Jurkat, Clone E6-1 (cell line): ENCODE measurements around the gene PSD.

Source experiments
- DNase-seq: peaks from one replicate; pipeline ENCODE4 v3.0.0-alpha.2; 2011; ENCODE audit warnings: low read depth, low spot score
- H3K4me3 ChIP-seq: 2 replicates; pipeline ENCODE4 v1.5.1; 2011; ENCODE audit warnings: mild to moderate bottlenecking, low read length, control low read depth, moderate library complexity

Gene PSD

DNA sequence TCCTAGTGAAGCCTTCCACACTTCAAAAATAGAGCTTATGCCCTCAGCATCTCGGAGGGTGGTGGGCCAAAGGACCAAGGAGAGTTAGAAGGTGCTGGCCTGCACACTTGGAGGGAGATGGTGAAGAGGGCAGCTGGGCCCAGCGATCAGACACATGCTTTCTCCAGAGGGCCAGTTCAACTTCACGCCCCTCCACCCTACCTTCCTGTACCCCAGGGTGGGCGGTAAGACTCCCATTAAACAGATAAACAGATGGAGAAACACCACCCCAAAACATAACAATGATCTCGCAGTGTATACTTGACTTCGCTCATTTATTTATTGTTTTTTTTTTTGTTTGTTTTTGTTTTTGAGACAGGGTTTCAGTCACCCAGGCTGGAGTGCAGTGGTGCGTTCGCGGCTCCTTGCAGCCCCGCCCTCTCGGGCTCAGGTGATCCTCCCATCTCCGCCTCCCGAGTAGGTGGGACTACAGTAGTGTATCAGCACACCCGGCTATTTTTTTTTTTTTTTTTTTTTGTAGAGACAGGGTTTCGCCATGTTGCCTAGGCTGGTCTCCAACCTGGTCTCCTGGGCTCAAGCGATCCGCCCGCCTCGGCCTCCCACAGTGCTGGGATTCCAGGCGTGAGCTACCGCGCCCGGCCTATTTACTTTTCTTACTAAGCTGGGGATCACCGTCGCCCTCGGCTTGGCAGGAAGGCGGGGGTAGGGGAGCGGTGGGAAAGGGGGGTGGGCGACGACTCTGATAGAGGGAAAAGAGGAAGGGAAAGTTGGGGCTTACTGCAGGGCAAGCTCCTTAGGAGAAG lies 30.9 kb upstream of the PSD start:
- peak; percentile 87 for DNase-seq
- peak overlapping the region; percentile 99 for H3K4me3 ChIP-seq

DNA sequence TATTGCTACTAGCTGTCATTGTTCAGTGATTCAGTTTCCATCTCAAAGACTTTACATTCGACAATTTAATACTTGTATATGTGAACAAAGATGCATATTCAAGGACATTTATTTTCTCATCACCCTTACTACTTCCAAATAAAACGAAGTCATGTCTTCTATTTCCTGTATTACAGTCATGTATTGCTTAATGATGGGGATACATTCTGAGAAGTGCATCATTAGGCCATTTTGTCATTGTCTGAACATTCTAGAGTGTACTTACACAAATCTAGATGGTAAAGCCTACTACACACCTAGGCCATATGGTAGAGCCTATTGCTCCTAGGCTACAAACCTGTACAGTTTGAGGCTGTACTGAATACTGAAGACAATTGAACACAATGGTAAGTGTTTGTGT lies 26.3 kb upstream of the PSD start:
- no peak for DNase-seq
- H3K4me3 ChIP-seq: no peak overlapping the region

DNA sequence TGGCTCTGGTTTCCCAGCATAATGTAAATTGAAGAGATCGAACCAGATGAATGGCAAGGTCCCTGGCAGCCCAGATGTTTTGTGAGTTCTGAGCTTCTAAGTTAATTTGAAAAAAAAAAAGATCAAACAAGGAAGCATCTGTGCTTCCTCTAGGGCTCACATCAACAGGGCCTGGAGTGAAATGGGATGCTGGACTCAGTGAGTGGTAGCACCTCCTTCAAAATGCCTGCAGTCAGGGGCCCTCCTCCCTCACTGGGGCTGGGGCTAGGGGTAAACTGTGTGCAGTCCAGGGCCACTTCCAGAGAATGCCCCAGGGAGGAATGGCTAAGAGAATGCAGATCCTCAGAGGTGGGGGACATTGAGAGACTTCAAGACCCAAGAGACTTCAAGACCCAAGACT lies 19.8 kb upstream of the PSD start:
- DNase-seq: no peak
- H3K4me3 ChIP-seq: no peak overlapping the region

- H3K4me3 ChIP-seq: no peak overlapping the region
- DNase-seq: no peak
These were observed 18.9 kb upstream of the PSD start for GRCh38 chr10:102437515-102437914.

DNA sequence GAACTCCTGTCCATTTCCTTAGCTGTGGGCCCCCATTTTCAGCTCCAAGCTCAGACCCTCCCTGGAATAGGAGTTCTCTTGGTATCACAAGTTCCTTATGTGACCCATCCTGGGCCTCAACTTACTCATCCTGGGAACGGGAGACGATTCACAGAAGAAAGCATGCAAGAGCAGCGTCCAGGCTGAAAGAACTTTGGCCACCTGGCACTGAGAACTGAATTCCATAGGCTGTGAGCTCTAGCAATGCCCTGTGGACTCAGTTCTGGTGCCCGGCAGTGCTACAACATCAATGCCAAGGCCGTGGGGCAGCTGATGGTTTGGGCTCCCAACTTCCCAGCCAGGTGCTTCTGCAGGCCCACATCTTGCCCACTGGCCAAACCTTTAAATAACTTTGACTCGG lies 17.7 kb upstream of the PSD start:
- DNase-seq: no peak
- H3K4me3 ChIP-seq: no peak overlapping the region

GRCh38 chr10:102435529-102436233 lies 17.1 kb upstream of the PSD start:
- no peak overlapping the region for H3K4me3 ChIP-seq
- no peak for DNase-seq

DNA sequence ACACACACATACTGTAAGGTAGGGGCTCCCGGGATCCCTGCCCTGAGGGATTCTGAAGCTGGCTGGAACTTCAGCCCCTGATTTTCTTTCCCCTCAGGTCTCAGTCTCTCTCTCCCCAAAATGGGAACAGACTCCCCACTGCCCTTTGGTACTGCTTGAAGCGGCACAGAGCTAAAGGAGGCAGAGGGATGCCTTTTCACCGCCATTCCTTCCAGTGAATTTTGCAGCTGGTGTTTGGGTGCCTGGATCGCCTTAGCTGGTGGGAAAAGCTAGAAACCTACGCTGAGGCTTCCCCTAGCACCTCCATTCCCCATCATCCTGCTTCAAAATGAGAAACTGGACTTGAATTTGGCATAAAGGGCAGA lies 16.5 kb upstream of the PSD start:
- no peak overlapping the region for H3K4me3 ChIP-seq
- DNase-seq: no peak

DNA sequence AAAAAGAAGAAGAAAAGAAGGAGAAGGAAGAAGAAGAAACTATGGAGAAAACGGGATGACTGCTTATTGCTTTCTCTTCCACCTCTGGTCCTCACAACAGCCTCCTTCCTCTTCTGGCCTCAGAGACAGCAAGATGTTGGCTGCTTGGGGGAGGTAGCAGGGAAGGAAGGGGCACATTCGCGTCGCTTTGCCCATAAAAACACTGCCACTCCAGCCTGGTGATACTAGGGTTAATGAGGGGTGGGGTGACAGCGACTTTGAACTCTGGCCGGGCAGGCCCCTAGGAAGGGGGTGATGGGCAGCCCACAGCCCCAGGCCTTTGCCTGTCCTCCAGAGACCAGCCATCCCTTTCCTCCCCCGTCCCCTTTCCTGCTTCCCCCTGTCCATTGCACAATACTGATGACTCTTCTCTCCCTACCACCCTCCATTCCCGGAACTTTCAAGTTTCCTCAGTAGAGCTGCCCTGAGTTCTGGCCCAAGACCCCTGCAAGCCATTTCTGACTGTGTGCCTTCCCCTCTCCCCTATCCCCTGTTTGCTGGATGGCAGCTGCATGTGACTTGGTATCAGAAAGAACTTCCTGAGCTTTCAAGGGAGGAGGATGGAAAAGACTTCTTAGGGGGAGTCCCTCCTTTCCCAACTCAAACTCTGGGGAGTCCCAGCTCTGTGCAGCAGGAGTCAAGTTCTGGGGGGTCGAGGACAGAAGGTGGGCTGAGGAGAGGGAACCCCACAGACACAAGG lies 16.0 kb upstream of the PSD start:
- H3K4me3 ChIP-seq: no peak overlapping the region
- no peak for DNase-seq

GRCh38 chr10:102433619-102434046 lies 15.0 kb upstream of the PSD start:
- no peak overlapping the region for H3K4me3 ChIP-seq
- no peak for DNase-seq

GRCh38 chr10:102432162-102432950 lies 13.8 kb upstream of the PSD start, which contains the start of gene CUEDC2:
Gene CUEDC2 (minus strand): TSS chr10:102432574. CDS start chr10:102425188, 7,386 bp downstream.
- peak; percentile 96 for DNase-seq
- peak within 1 kb of the TSS; percentile 98 for H3K4me3 ChIP-seq

- H3K4me3 ChIP-seq: peak overlapping the region; percentile 98
- no peak for DNase-seq
These were observed 13.0 kb upstream of the PSD start for GRCh38 chr10:102431452-102432124.

DNA sequence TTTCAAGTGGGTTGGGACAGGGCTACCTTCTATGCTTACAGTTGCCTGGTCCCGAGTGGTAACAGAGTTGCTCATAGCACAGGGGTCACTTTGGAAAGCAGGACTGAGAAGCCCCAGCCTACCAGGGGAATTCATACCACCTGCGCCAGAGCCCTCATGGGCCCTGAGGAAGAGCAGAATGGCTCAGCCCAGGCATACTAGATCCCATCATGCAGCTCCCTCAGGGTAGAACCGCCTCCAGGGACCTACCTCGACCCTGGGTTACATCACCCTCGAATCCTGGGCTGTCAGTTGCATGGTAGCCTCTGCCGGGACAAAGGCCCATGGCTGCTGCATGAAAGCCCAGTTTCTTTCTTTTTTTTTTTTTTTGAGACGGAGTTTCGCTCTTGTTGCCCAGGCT lies 10.9 kb upstream of the PSD start:
- DNase-seq: no peak
- H3K4me3 ChIP-seq: no peak overlapping the region

DNA sequence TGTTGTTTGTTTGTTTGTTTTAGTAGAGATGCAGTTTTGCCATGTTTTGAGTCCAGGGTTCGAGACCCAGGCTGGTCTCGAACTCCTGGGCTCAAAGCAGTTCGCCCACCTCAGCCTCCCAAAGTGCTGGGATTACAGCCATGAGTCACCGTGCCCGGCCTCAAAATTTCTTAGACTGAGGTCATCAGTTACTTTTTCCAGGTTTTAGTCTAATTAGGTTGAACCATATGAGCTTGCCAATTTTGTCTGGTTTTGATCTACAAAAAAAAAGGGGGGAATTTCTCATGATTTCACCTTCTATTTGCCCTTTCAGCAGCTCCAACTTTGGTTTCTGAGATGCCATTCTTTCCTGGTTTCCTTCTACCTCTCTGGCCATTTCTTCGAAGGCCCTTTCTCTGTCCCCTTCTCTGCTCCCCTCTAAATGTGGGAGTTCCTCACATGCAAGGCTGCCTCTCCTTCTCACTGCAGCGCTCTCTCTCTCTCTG lies 8.3 kb upstream of the PSD start:
- no peak for DNase-seq

GRCh38 chr10:102425444-102425843 lies 6.9 kb upstream of the PSD start:
- H3K4me3 ChIP-seq: no peak overlapping the region
- DNase-seq: no peak

More for the DNA sequence above, 8.3 kb upstream of the PSD start:
- H3K4me3 ChIP-seq: no peak overlapping the region

DNA sequence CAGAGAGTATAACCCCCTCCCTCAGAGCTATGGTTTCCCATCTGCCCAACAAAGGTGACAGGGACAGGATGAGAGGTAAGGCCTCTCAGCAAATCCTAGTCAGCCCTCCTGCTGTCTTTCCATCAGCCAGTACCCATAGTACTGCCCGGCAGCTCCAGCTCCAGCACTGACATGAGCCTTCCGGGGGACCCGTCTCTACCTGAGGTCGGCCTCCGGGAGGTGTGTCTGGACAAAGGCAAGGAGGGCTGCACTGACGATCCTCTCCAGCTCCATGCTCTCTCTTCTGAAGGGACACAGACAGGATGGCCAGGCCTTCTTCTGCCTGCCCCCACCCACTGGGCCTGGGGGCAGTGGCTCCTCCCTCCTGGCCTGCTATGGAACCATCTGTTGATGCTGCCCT lies 6.3 kb upstream of the PSD start:
- DNase-seq: no peak
- H3K4me3 ChIP-seq: no peak overlapping the region

DNA sequence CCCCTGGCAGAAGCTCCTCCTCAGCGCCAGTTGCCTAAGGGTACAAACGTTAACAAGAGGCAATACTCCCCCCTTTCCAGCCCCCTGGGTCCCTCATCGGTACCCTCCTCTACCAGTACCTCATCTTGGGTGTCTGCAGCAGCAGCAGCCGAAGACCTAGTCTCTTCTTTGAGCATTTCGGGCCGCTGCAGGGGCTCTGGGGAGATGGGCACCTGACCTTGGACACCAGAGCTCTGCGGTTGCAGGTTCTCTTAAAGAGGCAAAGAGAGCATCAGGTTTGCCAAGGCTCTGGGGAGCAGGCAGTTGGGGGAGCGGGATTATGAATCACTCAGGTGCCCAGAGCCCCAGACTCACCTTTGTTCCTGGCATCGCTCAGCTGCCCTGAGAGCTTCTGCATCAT lies 5.6 kb upstream of the PSD start:
- H3K4me3 ChIP-seq: no peak overlapping the region
- DNase-seq: no peak

- H3K4me3 ChIP-seq: no peak overlapping the region
- DNase-seq: no peak
These were observed 4.9 kb upstream of the PSD start for GRCh38 chr10:102423372-102423968.

DNA sequence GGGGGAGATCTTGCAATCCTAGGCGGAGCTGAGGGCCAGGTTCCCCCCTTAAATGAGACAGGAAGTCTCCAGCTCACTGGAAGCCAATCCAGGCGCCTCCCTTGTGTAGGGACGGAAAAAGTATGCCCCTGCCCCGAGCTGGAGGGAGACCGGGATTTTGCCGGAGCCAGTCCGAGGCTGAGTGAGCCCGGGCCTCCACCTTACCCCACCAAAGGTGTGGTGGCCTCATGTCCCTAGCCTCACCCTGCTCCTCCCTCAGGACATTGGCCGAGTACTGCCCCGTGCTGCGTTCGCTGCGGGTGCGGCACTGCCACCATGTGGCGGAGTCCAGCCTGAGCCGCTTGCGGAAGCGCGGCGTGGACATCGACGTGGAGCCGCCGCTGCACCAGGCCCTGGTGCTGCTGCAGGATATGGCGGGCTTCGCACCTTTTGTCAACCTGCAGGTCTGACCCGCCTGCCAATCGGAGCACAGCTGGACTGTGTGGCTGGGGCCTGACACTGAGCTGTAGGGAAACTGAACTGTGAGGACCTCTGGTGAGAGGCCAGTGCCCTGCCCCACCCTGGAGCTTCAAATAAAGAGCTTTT lies 4.1 kb upstream of the PSD start:
- DNase-seq: no peak
- H3K4me3 ChIP-seq: no peak overlapping the region
